Activated gamma-delta T cell (primary cell): Measurements from ENCODE around the gene MTCL3.
A peak's percentile ranks its signal among the peaks of the same experiment; 100 is the strongest.

Source experiments
- DNase-seq: peaks from one replicate; lab custom pipeline; 2025; lab: John Stamatoyannopoulos, UW

Gene MTCL3

GRCh38 chr6:127518710-127519468 is at the start of gene MTCL3:
Gene MTCL3 (minus strand): TSS chr6:127519335.
- no peak for DNase-seq

- no peak for DNase-seq
Measured at GRCh38 chr6:127567476-127567875, 48.3 kb upstream of the MTCL3 start.

GRCh38 chr6:127566651-127567050 is 47.5 kb upstream of the MTCL3 start:
- no peak for DNase-seq

- DNase-seq = no peak
Measured at GRCh38 chr6:127566119-127566518, 47.0 kb upstream of the MTCL3 start.

GRCh38 chr6:127564761-127565160 is 45.6 kb upstream of the MTCL3 start:
- no peak for DNase-seq

- DNase-seq = no peak
Measured at GRCh38 chr6:127561660-127562059, 42.5 kb upstream of the MTCL3 start.

- DNase-seq = no peak
Measured at GRCh38 chr6:127554435-127555006, 35.4 kb upstream of the MTCL3 start.

- no peak for DNase-seq
Measured at GRCh38 chr6:127550403-127550802, 31.3 kb upstream of the MTCL3 start.

- DNase-seq = no peak
Measured at GRCh38 chr6:127547904-127548649, 28.9 kb upstream of the MTCL3 start.

- DNase-seq = no peak
Measured at GRCh38 chr6:127547215-127547614, 28.1 kb upstream of the MTCL3 start.

- DNase-seq = no peak
Measured at GRCh38 chr6:127539272-127539671, 20.1 kb upstream of the MTCL3 start.

GRCh38 chr6:127538750-127539264 is 19.7 kb upstream of the MTCL3 start:
- no peak for DNase-seq

GRCh38 chr6:127533736-127534135 is 14.6 kb upstream of the MTCL3 start:
- no peak for DNase-seq

- DNase-seq = no peak
Measured at GRCh38 chr6:127533011-127533410, 13.9 kb upstream of the MTCL3 start.

- no peak for DNase-seq
Measured at GRCh38 chr6:127522714-127523113, 3.6 kb upstream of the MTCL3 start.

- no peak for DNase-seq
Measured at GRCh38 chr6:127520066-127520465, 931 bp upstream of the MTCL3 start.

GRCh38 chr6:127519469-127519785 is 292 bp upstream of the MTCL3 start:
- DNase-seq = no peak

GRCh38 chr6:127518191-127518709 is 885 bp downstream of the MTCL3 start:
- no peak for DNase-seq

GRCh38 chr6:127517693-127518092 is 1.4 kb downstream of the MTCL3 start:
- DNase-seq = no peak

GRCh38 chr6:127516662-127517273 is 2.4 kb downstream of the MTCL3 start:
- no peak for DNase-seq

GRCh38 chr6:127515794-127516661 is 3.1 kb downstream of the MTCL3 start:
- peak; percentile 46 for DNase-seq
